GM18499 (cell line): ENCODE data around the gene PWWP2B.
"Not testable (repeated sequence)": the region's sequence is repeated elsewhere in the genome, so short reads cannot be mapped to it uniquely, and the experiment has no call there.

Experiments
- ATAC-seq: cut with Tn5 transposase; IDR thresholded peaks from one replicate; pipeline ENCODE4 v1.9.1; 2021; ENCODE audit warnings: moderate number of reproducible peaks; ENCODE audit not compliant: insufficient read depth, unreplicated experiment

Gene PWWP2B

DNA sequence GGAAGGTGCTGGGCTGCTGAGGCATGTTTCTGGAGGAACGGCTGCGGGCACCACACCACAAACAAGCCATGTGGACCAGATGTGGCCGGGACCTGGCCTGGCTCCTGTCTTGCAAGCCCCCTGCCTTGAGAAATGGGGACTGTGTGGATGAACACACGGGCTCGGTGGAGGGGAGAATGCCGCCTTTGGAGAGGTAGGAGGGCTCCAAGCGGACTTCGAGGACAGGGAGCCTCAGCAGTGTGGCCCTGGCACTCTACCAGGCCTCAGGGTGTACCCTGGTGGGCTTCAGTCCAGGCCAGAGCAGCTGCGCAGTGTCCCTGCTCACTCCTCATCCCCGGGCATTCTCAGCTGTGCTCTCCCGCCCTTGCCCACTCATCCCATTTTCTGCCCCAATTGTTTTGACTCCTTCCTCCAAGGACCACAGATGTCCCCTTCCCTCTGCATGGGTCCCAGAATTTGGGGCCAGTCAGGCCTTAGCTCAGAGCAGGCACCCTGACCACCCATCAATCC lies 31.5 kb downstream of the PWWP2B start:
- no peak for ATAC-seq

GRCh38 chr10:132429281-132430230 lies 32.6 kb downstream of the PWWP2B start:
- no peak for ATAC-seq

DNA sequence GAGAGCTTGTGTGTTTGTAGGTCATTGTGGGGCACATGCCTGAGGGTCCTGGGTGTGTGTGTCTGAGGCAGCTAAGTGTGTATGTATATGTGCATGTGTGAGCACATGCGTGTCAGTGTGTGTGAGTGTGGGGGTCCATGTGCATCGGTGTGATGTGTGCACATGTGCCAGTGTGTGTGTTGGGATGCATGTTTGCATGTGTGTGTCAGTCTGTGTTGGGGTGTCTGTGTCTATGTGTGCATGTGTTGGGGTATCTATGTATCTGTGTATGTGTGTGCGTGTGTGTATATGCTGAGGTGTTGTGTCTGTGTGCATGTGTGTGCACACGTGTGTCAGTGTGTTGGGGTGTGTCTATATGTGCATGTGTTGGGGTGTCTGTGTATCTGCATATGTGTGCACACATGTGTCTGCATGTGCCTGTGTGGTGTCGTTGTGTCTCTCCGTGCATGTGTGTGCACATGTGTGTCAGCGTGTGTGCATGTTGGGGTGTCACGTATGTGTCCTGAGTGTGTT lies 33.3 kb downstream of the PWWP2B start:
- no peak for ATAC-seq

- no peak for ATAC-seq
Observed at GRCh38 chr10:132430861-132431271, 33.9 kb downstream of the PWWP2B start.

DNA sequence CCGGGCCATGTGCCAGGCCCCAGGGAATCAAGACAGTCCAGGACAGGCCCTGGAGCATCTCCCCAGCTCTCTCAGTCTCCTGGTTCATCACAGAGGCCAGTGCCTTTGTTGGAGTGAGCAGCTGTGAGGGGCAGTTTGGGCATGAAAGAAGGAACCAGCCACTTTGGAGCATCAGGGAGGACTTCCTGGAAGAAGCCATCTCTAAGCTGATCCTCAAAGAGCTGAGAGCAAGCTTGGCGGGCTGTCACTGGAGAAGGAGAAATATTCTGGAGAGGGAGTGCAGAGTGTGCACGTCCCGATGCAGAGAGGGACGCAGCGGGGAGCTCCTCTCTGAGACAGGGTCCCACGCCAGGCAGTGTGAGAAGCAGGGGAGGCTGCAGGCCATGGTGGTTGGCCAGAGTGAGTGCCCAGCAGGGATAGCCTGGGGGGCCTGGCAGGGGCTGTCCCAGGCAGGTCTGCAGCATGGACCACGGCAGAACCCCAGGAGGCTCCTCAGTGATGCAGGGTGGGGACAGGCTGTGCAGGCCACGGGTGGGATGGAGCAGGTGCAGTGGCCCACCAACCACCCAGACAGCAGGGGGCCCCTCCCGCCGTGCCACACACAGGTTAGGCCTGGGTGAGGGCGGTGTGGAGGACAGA lies 34.7 kb downstream of the PWWP2B start:
- ATAC-seq, result no peak

DNA sequence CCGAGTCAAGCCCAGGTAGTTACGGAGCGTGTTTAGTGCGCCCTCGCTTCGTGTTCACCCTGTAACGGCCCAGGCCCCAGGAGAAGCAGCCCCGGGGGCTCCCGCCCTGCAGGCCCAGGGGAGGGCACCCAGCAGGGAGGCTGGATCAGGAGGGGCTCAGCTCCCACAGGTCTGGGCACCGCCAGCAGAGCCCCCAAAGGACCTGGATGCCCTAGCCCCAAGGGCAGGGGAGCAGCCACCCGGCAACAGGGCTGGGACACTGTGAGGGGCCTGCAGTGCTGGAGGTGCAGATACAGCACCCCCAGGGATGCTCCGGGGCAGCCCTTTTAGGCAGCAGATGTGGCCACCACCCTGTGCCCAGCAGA lies 35.2 kb downstream of the PWWP2B start:
- no peak for ATAC-seq

DNA sequence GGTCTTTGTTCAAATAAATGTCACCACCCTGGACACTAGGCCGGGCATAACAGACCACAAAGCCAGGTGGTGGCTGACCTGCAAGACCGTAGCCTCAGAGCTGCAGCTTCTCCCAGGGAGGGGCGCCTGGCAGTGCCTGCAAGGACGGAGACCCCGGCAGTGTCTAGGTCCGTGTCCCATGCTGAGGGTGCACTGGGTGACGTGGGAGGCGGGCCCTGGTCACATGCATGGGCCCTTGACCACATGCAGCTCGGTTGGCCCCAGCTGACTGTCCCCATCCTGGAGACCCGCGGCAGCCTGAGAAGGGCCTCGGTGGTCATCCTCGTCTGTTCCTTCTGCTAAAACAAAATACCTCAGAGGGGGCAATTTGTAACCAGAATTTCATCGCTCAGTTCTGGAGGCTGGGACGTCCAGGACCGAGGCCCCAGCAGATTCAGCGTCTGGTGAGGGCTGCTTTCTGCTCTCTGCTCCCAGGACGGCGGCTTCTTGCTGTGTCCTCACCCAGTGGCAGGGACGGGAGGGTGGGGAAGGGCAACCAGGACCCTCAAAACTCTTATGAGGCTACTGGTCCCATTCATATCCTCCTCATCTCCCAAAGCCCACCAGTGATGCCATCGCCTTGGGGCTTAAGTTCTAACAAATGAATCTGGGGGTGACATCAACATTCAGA lies 36.8 kb downstream of the PWWP2B start:
- ATAC-seq, result no peak

DNA sequence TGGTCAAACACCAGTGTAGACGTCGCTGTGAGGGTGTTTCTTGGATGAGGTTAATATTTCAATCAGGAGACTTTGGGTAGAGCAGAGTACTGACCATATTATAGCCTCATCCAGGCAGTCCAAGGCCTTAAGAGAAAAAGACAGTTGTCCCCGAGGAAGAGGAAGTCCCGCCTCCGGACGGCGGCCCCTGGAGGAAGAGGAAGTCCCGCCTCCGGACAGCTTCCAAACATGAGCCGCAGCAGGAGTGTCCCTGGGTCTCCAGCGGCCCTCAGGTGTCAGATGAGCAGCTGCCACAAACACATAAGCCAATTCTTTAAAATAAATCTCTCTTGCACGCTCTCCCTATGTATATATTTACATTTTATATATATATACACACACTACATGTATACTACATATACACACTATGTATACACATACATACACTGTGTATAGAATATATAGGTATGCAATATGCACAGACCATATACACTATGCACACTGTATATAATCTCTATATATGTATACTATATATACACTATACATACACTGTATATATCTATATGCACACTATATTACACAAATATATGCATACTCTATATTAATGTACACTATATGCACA lies 37.5 kb downstream of the PWWP2B start:
- ATAC-seq, result no peak

DNA sequence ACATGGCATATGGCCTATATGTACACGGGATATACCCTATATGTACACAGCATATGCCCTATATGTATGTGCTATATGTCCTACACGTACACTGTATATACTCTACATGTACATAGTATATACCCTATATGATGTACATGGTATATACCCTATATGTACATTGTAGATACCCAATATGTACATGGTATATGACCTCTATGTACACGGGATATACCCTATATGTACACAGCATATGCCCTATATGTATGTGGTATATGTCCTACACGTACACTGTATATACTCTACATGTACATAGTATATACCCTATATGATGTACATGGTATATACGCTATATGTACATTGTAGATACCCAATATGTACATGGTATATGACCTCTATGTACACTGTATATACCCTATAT lies 38.3 kb downstream of the PWWP2B start:
- not testable (repeated sequence) for ATAC-seq

DNA sequence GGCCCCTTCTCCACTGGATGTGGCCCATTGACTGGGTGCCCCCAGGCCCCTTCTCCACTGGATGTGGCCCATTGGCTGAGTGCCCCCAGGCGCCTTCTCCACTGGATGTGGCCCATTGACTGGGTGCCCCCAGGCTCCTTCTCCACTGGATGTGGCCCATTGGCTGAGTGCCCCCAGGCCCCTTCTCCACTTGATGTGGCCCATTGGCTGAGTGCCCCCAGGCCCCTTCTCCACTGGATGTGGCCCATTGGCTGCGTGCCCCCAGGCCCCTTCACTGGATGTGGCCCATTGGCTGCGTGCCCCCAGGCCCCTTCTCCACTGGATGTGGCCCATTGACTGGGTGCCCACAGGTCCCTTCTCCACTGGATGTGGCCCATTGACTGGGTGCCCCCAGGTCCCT lies 39.1 kb downstream of the PWWP2B start:
- not testable (repeated sequence) for ATAC-seq

- ATAC-seq, result no peak
Observed at GRCh38 chr10:132436861-132437410, 39.9 kb downstream of the PWWP2B start.

- ATAC-seq, result no peak
Observed at GRCh38 chr10:132437541-132437950, 40.5 kb downstream of the PWWP2B start.

DNA sequence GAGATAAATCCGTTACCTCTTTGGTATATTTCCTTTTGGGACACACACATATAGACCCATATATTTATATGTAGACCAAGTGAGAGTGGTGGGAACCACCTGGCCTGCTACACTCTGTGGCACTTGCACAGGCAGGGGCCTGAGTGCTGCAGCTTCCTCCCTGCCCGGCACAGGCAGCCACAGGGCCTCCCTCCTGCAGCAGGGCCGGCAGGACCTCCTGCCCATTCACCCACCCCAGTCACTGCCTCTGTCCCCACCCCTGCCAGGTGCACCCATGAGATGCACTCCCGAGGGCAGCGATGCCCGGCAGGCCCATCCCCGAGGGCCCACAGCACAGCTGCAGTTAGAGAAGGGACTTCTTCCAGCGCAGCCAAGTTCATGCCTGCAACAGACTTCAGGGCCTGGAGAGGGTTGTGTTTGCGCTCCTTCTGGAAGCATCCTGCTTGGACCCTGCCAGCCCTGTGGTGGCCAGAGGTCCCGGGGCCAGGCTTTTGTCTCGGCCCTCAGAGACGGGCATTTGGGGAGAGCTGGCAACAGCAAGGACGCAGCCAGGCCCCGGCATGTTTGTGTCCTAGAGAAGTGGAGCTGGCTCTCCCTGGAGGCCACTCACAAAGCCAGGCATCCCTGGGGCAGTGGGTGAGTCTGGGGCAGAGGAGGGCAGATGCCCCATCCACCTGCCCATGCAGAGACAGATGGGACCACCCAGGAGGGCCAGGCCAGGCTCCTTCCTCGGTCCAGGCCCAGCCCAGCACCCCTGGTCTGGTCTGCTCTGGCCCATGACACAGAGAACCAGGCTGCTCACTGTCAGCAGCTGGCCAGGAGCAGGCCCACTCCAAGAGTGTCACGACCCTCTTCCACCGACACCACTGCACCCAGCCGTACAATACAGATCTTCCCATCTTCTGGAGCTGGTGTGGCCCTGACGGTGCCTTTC lies 41.4 kb downstream of the PWWP2B start:
- ATAC-seq, result no peak

- no peak for ATAC-seq
Observed at GRCh38 chr10:132439025-132439388, 42.0 kb downstream of the PWWP2B start.

DNA sequence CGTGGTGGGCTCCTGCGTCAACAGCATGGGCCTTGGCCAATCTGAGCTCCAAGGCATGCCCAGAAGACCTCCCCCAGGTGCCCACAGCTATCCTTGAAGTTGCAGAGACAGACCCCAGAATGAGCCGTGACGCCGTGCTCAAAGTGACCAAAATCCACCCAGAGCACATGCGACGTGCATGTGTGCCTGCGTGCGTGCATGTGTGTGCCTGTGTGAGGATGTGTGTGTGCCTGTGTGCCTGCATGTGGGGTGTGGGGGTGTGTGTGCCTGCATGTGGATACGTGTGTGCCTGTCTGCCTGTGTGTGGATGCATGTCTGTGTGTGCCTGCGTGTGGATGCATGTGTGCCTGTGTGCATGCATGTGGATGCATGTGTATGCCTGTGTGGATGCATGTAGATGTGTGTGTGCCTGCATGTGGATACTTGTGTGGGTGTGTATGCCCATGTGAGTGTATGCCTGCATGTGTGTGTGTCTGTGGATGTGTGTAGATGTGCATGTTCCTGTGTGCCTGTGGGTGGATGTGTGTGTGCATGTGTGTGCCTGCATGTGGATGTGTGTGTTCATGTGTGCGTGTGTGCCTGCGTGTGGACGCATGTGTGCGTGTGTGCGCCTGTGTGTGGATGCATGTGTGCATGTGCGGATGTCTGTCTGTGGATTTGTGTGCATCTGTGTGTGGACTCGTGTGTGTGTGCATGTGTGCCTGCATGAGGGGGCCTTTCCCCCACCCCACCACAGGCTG lies 42.6 kb downstream of the PWWP2B start:
- ATAC-seq, result no peak

DNA sequence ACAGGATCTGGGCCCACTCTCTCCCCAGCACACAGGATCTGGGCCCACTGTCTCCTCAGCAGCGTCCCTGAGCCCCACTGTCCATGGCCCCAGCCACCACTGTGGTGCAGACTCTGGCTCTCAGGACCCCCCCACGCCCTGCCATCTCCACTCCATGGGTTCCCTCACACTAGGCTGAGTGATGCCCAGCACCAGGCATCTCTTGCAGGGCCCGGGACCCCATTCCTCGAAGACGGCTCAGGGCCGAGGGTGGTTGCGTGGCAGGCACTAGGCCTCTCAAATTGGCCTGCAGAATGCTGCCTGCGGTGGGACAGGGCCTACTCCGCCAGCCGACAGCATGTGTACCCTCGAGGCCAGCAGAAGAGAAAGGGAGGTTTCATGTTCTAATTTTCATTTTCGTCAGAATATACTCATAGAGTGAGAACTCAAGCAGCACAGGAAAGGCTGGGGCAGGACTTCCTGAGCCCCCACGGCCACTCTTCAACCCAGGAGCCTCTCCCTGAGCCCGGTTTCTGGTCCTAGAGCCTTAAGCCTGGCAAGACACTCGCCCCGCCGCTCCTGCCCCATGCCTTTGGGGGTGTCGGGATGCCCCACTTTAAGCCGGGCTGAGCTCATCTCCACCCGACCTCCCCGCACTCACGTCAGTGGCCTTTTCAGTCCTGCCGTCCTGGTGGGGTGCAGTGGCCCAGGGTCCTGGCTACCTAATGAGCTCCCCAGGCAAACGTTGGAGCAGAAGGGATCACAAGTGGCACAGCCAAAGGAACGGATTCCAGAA lies 44.0 kb downstream of the PWWP2B start:
- ATAC-seq, result no peak

DNA sequence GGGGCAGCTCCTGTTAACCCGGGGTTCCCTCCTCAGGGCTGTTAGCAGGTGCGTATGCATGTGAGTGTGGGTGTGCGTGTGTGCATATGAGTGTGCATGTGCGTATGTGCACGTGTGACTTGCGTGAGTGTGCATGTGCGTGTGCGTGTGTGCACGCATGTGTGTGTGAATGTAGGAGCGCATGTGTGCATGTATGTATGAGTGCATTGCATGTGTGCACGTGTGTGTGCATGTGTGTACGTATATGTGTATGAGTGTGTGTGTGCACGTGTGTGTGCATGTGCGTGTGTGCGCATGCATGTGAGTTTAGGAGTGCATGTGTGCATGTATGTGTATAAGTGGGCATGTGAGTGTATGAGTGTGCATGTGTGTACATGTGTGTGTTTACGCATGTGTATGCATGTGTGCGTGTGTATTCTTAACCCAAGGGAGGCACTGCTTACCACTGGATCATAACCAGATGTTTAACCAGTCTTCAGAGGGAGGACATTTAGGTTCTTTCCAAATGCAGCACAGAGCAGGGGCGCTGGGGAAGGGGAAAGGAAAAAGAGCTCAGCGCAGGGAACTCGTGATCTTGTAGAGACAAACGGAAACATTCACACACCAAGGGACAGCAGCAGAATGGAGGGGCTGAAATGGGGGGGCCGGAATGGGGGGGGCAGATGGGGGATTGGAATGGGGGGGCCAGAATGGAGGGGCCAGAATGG lies 45.0 kb downstream of the PWWP2B start:
- ATAC-seq, result no peak
